Ovary (tissue), 9 donors: Measurements from ENCODE around the gene LRRC34. TPM values are rescaled to one million over a fixed set of nuclear protein-coding genes. Genes with fewer than 3 reads are reported as not detected.

ENCODE experiments used
- DNase-seq, 5 donors: peaks; one replicate each; pipeline ENCODE4 v3.0.0-alpha.2; 2019 to 2020
- H3K27ac ChIP-seq, 2 donors: fragments of 200-600 bp; one replicate each; pipeline versions ENCODE4 v1.5.1 to v1.8.0; 2019 to 2022
- H3K27me3 ChIP-seq: fragments of 200-600 bp; one replicate; pipeline ENCODE4 v1.8.0; 2022
- H3K36me3 ChIP-seq: fragments of 200-600 bp; sonication (generic); one replicate; pipeline ENCODE4 v1.5.1; 2019
- H3K4me1 ChIP-seq: one replicate; pipeline ENCODE4 v1.8.1; 2013; ENCODE audit warnings: mild to moderate bottlenecking, moderate library complexity; ENCODE audit not compliant: insufficient read depth
- H3K4me3 ChIP-seq: fragments of 200-600 bp; sonication (generic); one replicate; pipeline ENCODE4 v1.5.1; 2017
- H3K9me3 ChIP-seq, 2 donors: fragments of 200-600 bp in 1 of 2; sonication (generic) in 1 of 2; one replicate each; pipeline versions ENCODE4 v1.5.1 to v1.8.1; 2013 to 2019; ENCODE audit warnings: mild to moderate bottlenecking in 1 of 2, moderate library complexity in 1 of 2
- EP300 ChIP-seq: sonication (generic); formaldehyde crosslinking; IDR thresholded peaks from one replicate; pipeline ENCODE4 v1.6.1; 2017; ENCODE audit warnings: antibody characterized with exemption
- POLR2A ChIP-seq: fragments of 450-650 bp; IDR thresholded peaks from one replicate; pipeline ENCODE4 v1.6.1; 2017; ENCODE audit warnings: antibody characterized with exemption, mild to moderate bottlenecking, moderate library complexity
- WGBS, 3 donors: extraction: QIAGEN DNeasy Blood & Tissue Kit in 1 of 3; methylation state at CpG; one replicate each; pipeline versions ENCODE4 v1.1.5 to v1.1.7; 2013 to 2017; 5-methylcytosine and 5-hydroxymethylcytosine counted together
- intact Hi-C, 4 donors: fragments of 100-400 bp; cut with DNase I; formaldehyde crosslinking; loops; one replicate each; pipeline versions ENCODE4 v1.11.0 to v1.15.1; 2022 to 2023
- polyA plus RNA-seq, 2 donors: library from polyadenylated mRNA; stranded (reverse); fragments of 200-250 nt in 1 of 2; fragments of 350-450 nt in 1 of 2; fragmentation: Illumina TruSeq in 1 of 2; extraction: RNeasy Lipid Tissue Mini Kit (QIAGEN cat#74804) in 1 of 2; gene quantifications; one replicate each; pipeline ENCODE4 v1.2.3, GENCODE V29; 2013 to 2014
- total RNA-seq, 7 donors: library from RNA; depleted of rRNA in 2 of 7; stranded (reverse); fragments of >200 nt in 2 of 7; fragmentation: NEBNext Ultra II Directional in 3 of 7; extraction: Animal tissue kit (Norgen Biotek cat#: 25700) in 3 of 7; gene quantifications; one replicate each; pipeline versions ENCODE4 v1.1.0 to v1.2.4, GENCODE V29; 2016 to 2023
- TF ChIP-seq, protein P1 (sequence below), 3 donors: fragments of 450-650 bp in 2 of 3; fragments of 200-600 bp in 1 of 3; IDR thresholded peaks; one replicate each; pipeline versions ENCODE4 v1.5.1 to v1.8.0; 2016 to 2022; ENCODE audit warnings: antibody characterized with exemption in 3 of 3, mild to moderate bottlenecking in 1 of 3
- donor health status: DM: no; HTN: no; CAD: no; lungs with moderate emphysema.
- donor health status: DM: no; HTN: no; CAD: no.
- donor health status: Bipolar disorder and iron deficiency.
- donor health status: DM: yes; HTN: yes; CAD: no.
- donor health status: DM: no; HTN: no; CAD: no.
- donor health status: DM: yes; HTN: yes; CAD: no.

LRRC34 gene
- total and polyA plus RNA-seq, 9 donors: 1.7 to 8.1 (median 4.3) TPM

DNA sequence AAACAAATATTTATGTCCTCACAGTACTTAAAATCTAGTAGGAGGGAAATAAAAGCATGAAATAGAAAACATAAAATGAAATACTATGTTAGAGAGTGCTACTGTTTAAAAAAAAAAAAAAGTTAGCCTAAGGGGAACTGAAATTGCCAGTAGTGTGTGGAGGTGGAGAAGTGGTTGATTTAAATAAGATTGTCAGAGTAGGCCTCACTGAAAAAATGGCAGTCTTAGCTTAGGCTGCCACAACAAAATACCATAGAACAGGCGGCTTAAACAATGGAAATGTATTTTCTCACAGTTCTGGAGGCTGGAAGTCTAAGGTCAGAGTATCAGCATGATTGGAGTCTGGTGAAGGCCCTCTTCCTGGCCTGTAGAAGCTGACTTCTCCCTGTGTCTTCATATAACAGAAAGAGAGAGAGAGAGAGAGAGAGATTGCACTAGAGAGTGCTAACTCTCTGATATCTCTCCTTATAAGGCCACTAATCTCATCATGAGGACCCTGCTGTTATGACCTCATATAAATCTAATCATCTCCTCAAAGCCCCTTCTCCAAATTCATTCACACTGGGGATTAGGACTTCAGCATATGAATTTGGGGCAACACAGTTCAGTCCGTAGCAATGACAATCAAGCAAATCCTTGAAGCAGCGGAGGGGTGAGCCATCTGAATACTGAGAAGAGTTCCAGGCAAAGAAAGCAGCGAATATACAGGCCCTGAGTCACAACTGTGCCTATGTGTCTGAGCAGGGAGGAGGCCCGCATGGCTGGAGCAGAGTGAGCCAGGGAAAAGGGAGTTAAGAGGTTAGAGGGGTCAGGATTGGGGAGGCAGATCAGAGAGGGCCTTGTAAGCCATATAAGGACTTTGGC is 23.6 kb upstream of the LRRC34 start:
- intact Hi-C loops: no loop called here
- H3K4me3 ChIP-seq: no peak overlapping the region
- no peaks in the 10 kb centered on the region for H3K36me3 ChIP-seq
- H3K27me3 ChIP-seq: no peaks in the 10 kb centered on the region
- TF ChIP-seq, protein P1, sequence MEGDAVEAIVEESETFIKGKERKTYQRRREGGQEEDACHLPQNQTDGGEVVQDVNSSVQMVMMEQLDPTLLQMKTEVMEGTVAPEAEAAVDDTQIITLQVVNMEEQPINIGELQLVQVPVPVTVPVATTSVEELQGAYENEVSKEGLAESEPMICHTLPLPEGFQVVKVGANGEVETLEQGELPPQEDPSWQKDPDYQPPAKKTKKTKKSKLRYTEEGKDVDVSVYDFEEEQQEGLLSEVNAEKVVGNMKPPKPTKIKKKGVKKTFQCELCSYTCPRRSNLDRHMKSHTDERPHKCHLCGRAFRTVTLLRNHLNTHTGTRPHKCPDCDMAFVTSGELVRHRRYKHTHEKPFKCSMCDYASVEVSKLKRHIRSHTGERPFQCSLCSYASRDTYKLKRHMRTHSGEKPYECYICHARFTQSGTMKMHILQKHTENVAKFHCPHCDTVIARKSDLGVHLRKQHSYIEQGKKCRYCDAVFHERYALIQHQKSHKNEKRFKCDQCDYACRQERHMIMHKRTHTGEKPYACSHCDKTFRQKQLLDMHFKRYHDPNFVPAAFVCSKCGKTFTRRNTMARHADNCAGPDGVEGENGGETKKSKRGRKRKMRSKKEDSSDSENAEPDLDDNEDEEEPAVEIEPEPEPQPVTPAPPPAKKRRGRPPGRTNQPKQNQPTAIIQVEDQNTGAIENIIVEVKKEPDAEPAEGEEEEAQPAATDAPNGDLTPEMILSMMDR (IDR thresholded peaks at IDR 0.05): no peak
- TF ChIP-seq EP300 (no peak), POLR2A (no peak)
- H3K4me1 ChIP-seq: no peaks in the 10 kb centered on the region
- DNase-seq: no peak
- H3K27ac ChIP-seq: no peak overlapping the region
- H3K9me3 ChIP-seq: no peaks in the 10 kb centered on the region
- 77 to 86% (median 78%) methylated on average over 5 of the region's 5 CpGs for WGBS, 3 donors

DNA sequence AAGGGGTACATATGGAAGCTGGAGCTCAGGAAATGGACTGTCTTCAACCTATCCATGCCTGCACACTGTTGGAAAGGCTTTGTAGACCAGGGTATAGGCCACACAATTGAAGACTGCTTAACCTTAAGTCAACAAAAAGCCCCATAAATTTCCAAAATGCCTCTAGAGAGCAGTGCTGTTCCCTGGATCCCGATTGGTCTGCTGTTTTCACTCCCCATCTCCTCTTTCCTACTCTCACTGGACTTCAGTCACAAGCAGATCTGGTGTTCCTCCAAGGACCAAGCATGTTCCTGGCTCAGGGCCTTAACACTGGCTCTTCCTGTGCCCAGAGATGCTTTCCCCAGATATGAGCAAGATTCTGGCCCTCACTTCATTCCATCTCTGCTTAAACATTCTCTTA is 22.8 kb upstream of the LRRC34 start:
- TF ChIP-seq, protein P1 (IDR thresholded peaks at IDR 0.05): no peak
- TF ChIP-seq POLR2A (no peak), EP300 (no peak)
- Histone ChIP-seq H3K27ac (no peak overlapping the region), H3K4me3 (no peak overlapping the region), H3K27me3 (no peaks in the 10 kb centered on the region), H3K9me3 (no peaks in the 10 kb centered on the region), H3K4me1 (no peaks in the 10 kb centered on the region), H3K36me3 (no peaks in the 10 kb centered on the region)
- intact Hi-C loops: no loop called here
- DNase-seq: no peak
- WGBS, 3 donors: 41 to 55% (median 51%) methylated on average over 1 of the region's 1 CpG

DNA sequence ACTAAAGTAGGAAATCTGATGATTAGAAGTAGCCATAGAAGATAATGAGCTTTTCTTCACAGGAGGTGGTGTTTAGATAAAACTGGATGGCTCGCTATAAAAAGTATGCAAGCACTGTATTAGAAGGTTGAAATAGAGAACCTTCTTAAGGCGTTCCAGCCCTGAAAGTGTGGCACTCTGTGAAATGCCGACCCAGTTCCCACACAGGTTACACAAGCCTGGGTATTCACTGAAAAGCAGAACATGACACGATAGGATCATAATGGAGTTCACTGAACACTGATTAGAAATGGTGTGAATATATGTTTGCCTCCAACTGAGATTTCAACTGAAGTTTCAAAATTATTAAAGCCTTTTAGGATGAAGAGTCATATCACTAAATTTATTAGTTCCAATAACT is 15.0 kb upstream of the LRRC34 start:
- no peaks in the 10 kb centered on the region for H3K36me3 ChIP-seq
- H3K9me3 ChIP-seq: no peaks in the 10 kb centered on the region
- H3K27ac ChIP-seq: no peak overlapping the region
- DNase-seq: no peak
- WGBS, 3 donors: 77 to 88% (median 87%) methylated on average over 4 of the region's 4 CpGs
- no peaks in the 10 kb centered on the region for H3K4me1 ChIP-seq
- no peaks in the 10 kb centered on the region for H3K27me3 ChIP-seq
- intact Hi-C loops: no loop called here
- TF ChIP-seq, protein P1 (IDR thresholded peaks at IDR 0.05): no peak
- no peak for TF ChIP-seq POLR2A
- no peak for TF ChIP-seq EP300
- H3K4me3 ChIP-seq: no peak overlapping the region

DNA sequence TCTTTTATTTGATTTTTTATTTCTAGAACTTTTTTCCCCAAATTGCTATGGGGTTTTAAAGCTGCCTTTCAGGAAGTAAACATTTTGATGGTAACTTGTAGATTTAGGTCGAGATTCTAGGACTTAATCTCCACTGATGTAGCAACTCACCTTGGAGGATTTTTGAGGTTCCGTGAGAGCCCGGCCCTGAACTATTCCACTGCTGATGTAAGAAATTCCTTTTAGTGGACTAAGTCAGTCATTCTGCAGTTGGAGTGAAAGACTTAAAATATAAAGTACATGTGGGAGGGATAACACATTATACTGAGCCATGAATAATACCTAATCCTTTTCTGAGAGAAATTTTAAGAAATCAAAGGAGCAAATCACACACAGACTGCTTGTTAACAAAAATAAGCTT is 12.6 kb upstream of the LRRC34 start:
- Histone ChIP-seq H3K27ac (no peak overlapping the region), H3K36me3 (no peaks in the 10 kb centered on the region), H3K9me3 (no peaks in the 10 kb centered on the region), H3K4me3 (no peak overlapping the region), H3K27me3 (no peaks in the 10 kb centered on the region), H3K4me1 (no peaks in the 10 kb centered on the region)
- intact Hi-C loops: no loop called here
- TF ChIP-seq, protein P1 (IDR thresholded peaks at IDR 0.05): no peak
- no peak for TF ChIP-seq EP300
- no peak for TF ChIP-seq POLR2A
- no peak for DNase-seq
- WGBS, 3 donors: 85 to 87% (median 86%) methylated on average over 3 of the region's 3 CpGs
